HT-29 (cell line): Measurements from ENCODE around the gene TRIM23. TPM values are rescaled to one million over a fixed set of nuclear protein-coding genes. Genes with fewer than 3 reads are reported as not detected.
"Not testable (repeated sequence)": the region's sequence is repeated elsewhere in the genome, so short reads cannot be mapped to it uniquely, and the experiment has no call there.

ENCODE experiments used
- DNase-seq: peaks from one replicate; pipeline ENCODE4 v3.0.0-alpha.2; 2015; ENCODE audit warnings: low spot score
- total RNA-seq: library from RNA; depleted of rRNA; stranded (reverse); fragments of >200 nt; shearing (Covaris generic); gene quantifications from 2 replicates; pipeline ENCODE4 v1.2.3, GENCODE V29; 2014; rRNA removed

Gene TRIM23
- 3.8 and 4.4 TPM in 2 replicates for total RNA-seq

- DNase-seq = peak; percentile 95
Measured at GRCh38 chr5:65624025-65624570, at the start of gene TRIM23. Gene TRIM23, minus strand, starts transcription at chr5:65624333. Its CDS starts 59 bp downstream, at chr5:65624274.

- no peak for DNase-seq
Measured at GRCh38 chr5:65672796-65673195, 48.7 kb upstream of the TRIM23 start.

GRCh38 chr5:65668696-65669095 lies 44.6 kb upstream of the TRIM23 start:
- no peak for DNase-seq

GRCh38 chr5:65663804-65664521 lies 39.8 kb upstream of the TRIM23 start:
- peak; percentile 49 for DNase-seq

GRCh38 chr5:65654713-65655112 lies 30.6 kb upstream of the TRIM23 start:
- no peak for DNase-seq

GRCh38 chr5:65651144-65651543 lies 27.0 kb upstream of the TRIM23 start:
- DNase-seq = no peak

GRCh38 chr5:65647941-65648340 lies 23.8 kb upstream of the TRIM23 start:
- no peak for DNase-seq

- DNase-seq = no peak
Measured at GRCh38 chr5:65646938-65647337, 22.8 kb upstream of the TRIM23 start.

- DNase-seq = no peak
Measured at GRCh38 chr5:65640240-65640639, 16.1 kb upstream of the TRIM23 start.

GRCh38 chr5:65630981-65631380 lies 6.8 kb upstream of the TRIM23 start:
- DNase-seq = no peak

GRCh38 chr5:65625743-65626142 lies 1.6 kb upstream of the TRIM23 start:
- peak; percentile 11 for DNase-seq

GRCh38 chr5:65624571-65625555 lies 730 bp upstream of the TRIM23 start, which contains the start of the genes SHLD3 and TRAPPC13:
Gene SHLD3, plus strand, starts transcription at chr5:65625027. Its CDS starts 4,561 bp downstream, at chr5:65629588.
Gene TRAPPC13, plus strand, starts transcription at chr5:65625027. Its CDS starts 34 bp downstream, at chr5:65625061.
- peak; percentile 84 for DNase-seq

- DNase-seq = peak; percentile 3
Measured at GRCh38 chr5:65623482-65623881, 651 bp downstream of the TRIM23 start.

- not testable (repeated sequence) for DNase-seq
Measured at GRCh38 chr5:65621961-65622360, 2.2 kb downstream of the TRIM23 start.

- DNase-seq = no peak
Measured at GRCh38 chr5:65620021-65620420, 4.1 kb downstream of the TRIM23 start.

- DNase-seq = no peak
Measured at GRCh38 chr5:65612298-65612907, 11.7 kb downstream of the TRIM23 start.

GRCh38 chr5:65611524-65611923 lies 12.6 kb downstream of the TRIM23 start:
- DNase-seq = peak; percentile 74

- DNase-seq = not testable (repeated sequence)
Measured at GRCh38 chr5:65601761-65602160, 22.4 kb downstream of the TRIM23 start.

GRCh38 chr5:65588694-65589093 lies 35.4 kb downstream of the TRIM23 start:
- DNase-seq = no peak

GRCh38 chr5:65577141-65577540 lies 47.0 kb downstream of the TRIM23 start:
- DNase-seq = no peak

- no peak for DNase-seq
Measured at GRCh38 chr5:65570598-65571226, 53.4 kb downstream of the TRIM23 start.
